ENCODE measurements around the gene SLC16A10.

GRCh38 chr6:111069382-111070104, 17.8 kb upstream of the SLC16A10 start:
- TF ChIP-seq RAD21 (IDR thresholded peaks at IDR 0.05; ENCODE audit: low read depth) (no peak), REST (IDR thresholded peaks at IDR 0.05; ENCODE audit: low read depth) (no peak), TEAD4 (IDR thresholded peaks at IDR 0.05) (no peak), EP300 (IDR thresholded peaks at IDR 0.05; ENCODE audit: borderline replicate concordance) (no peak), TCF12 (IDR thresholded peaks at IDR 0.05; ENCODE audit: low read depth) (no peak), EGR1 (IDR thresholded peaks at IDR 0.05) (no peak), TAF1 (IDR thresholded peaks at IDR 0.05; ENCODE audit: low read depth) (no peak), CEBPB (IDR thresholded peaks at IDR 0.05) (no peak), CREB1 (IDR thresholded peaks at IDR 0.05; ENCODE audit: low read depth) (no peak), NFIC (IDR thresholded peaks at IDR 0.05) (no peak)
- TF ChIP-seq, protein P1, sequence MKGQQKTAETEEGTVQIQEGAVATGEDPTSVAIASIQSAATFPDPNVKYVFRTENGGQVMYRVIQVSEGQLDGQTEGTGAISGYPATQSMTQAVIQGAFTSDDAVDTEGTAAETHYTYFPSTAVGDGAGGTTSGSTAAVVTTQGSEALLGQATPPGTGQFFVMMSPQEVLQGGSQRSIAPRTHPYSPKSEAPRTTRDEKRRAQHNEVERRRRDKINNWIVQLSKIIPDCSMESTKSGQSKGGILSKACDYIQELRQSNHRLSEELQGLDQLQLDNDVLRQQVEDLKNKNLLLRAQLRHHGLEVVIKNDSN (IDR thresholded peaks at IDR 0.05): no peak
- TF ChIP-seq, protein P2, sequence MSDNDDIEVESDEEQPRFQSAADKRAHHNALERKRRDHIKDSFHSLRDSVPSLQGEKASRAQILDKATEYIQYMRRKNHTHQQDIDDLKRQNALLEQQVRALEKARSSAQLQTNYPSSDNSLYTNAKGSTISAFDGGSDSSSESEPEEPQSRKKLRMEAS (IDR thresholded peaks at IDR 0.05): no peak

Data from Ishikawa (cell line).